Measurements from ENCODE around the gene NFE2L3.

DNA sequence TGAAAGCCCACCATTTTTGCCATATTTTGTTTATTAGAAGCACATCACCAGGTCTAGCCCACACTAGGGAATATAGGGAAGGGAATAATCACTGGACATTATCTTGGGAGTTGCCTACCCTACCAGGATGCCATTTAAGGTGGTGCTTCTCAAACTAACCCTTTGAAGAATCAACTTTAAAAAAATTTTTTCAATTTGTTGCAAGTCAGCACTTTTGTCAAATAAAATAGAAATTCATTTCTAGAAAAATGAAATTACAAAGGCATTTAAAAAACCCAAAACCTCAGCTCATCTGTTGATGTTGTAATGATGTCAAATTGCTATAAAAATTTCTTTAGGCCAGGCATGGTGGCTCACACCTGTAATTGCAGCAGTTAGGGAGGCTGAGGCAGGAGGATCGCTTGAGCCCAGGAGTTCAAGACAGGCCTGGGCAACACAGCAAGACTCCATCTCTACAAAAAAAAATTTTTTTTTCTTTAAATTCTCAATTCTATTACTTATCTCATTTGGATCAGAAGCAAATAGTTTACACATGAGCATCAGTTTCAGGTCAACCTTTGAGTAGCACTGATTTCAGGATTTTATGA is 2.5 kb upstream of the NFE2L3 start:
- TF ChIP-seq YY1 (IDR thresholded peaks at IDR 0.05; ENCODE audit: insufficient read depth, insufficient read length) = no peak
- TF ChIP-seq SUZ12 (IDR thresholded peaks at IDR 0.05; ENCODE audit: extremely low read depth, insufficient read depth, insufficient read length) = no peak

Measured in NT2/D1 (cell line).